Measurements from ENCODE around the gene AQP2. TPM values are rescaled to one million over a fixed set of nuclear protein-coding genes. Genes with fewer than 3 reads are reported as not detected.

Gene AQP2
- total RNA-seq, 1 experiment from 2014 or later, result not detected

- CTCF ChIA-PET, result no interaction called here
- no peak for DNase-seq
- no TSS peak for BruUV-seq (replicated peaks)
- no peak overlapping the region for H3K4me3 Mint-ChIP-seq (ENCODE audit: low read depth, unreplicated experiment)
- H3K27me3 Mint-ChIP-seq (ENCODE audit: unreplicated experiment), result peaks cover 34% of the 10 kb centered on the region
- H3K9me3 Mint-ChIP-seq (ENCODE audit: low read depth, unreplicated experiment), result no peaks in the 10 kb centered on the region
- intact Hi-C loops (cut with micrococcal nuclease; ENCODE audit: unreplicated experiment), result no loop called here
- no peak overlapping the region for H3K27ac Mint-ChIP-seq (ENCODE audit: unreplicated experiment)
- H3K4me1 Mint-ChIP-seq (ENCODE audit: low read depth, unreplicated experiment), result peaks cover 14% of the 10 kb centered on the region
- no peak for TF ChIP-seq CTCF (IDR thresholded peaks at IDR 0.05; ENCODE audit: unreplicated experiment)
- no peaks in the 10 kb centered on the region for H3K36me3 Mint-ChIP-seq (ENCODE audit: insufficient read depth, unreplicated experiment)
Measured at GRCh38 chr12:49902399-49903350, 47.9 kb upstream of the AQP2 start.

GRCh38 chr12:49903351-49903699 lies 47.2 kb upstream of the AQP2 start:
- no peak overlapping the region for H3K27ac Mint-ChIP-seq (ENCODE audit: unreplicated experiment)
- intact Hi-C loops (cut with micrococcal nuclease; ENCODE audit: unreplicated experiment), result no loop called here
- no peaks in the 10 kb centered on the region for H3K9me3 Mint-ChIP-seq (ENCODE audit: low read depth, unreplicated experiment)
- no peak overlapping the region for H3K4me3 Mint-ChIP-seq (ENCODE audit: low read depth, unreplicated experiment)
- no TSS peak for BruUV-seq (replicated peaks)
- no peak for DNase-seq
- peaks cover 28% of the 10 kb centered on the region for H3K27me3 Mint-ChIP-seq (ENCODE audit: unreplicated experiment)
- peaks cover 14% of the 10 kb centered on the region for H3K4me1 Mint-ChIP-seq (ENCODE audit: low read depth, unreplicated experiment)
- CTCF ChIA-PET, result no interaction called here
- no peaks in the 10 kb centered on the region for H3K36me3 Mint-ChIP-seq (ENCODE audit: insufficient read depth, unreplicated experiment)
- no peak for TF ChIP-seq CTCF (IDR thresholded peaks at IDR 0.05; ENCODE audit: unreplicated experiment)

GRCh38 chr12:49903700-49904423 lies 46.7 kb upstream of the AQP2 start, which contains the start of gene FAIM2:
Gene FAIM2, minus strand, starts transcription at chr12:49903900. Its CDS starts 108 bp downstream, at chr12:49903792.
- H3K27me3 Mint-ChIP-seq (ENCODE audit: unreplicated experiment), result peaks cover 22% of the 10 kb centered on the region
- no peak for TF ChIP-seq CTCF (IDR thresholded peaks at IDR 0.05; ENCODE audit: unreplicated experiment)
- no peaks in the 10 kb centered on the region for H3K9me3 Mint-ChIP-seq (ENCODE audit: low read depth, unreplicated experiment)
- no TSS peak for BruUV-seq (replicated peaks)
- H3K27ac Mint-ChIP-seq (ENCODE audit: unreplicated experiment), result no peak within 1 kb of the TSS
- CTCF ChIA-PET, result no interaction called here
- peaks cover 1% of the 10 kb centered on the region for H3K36me3 Mint-ChIP-seq (ENCODE audit: insufficient read depth, unreplicated experiment)
- DNase-seq, result no peak
- intact Hi-C loops (cut with micrococcal nuclease; ENCODE audit: unreplicated experiment), result no loop called here
- H3K4me3 Mint-ChIP-seq (ENCODE audit: low read depth, unreplicated experiment), result no peak within 1 kb of the TSS
- H3K4me1 Mint-ChIP-seq (ENCODE audit: low read depth, unreplicated experiment), result peaks cover 17% of the 10 kb centered on the region

GRCh38 chr12:49904601-49905000 lies 45.9 kb upstream of the AQP2 start:
- Mint-ChIP-seq H3K4me3 (ENCODE audit: low read depth, unreplicated experiment) (no peak overlapping the region), H3K36me3 (ENCODE audit: insufficient read depth, unreplicated experiment) (peaks cover 4% of the 10 kb centered on the region), H3K27ac (ENCODE audit: unreplicated experiment) (no peak overlapping the region), H3K9me3 (ENCODE audit: low read depth, unreplicated experiment) (no peaks in the 10 kb centered on the region), H3K27me3 (ENCODE audit: unreplicated experiment) (peaks cover 16% of the 10 kb centered on the region), H3K4me1 (ENCODE audit: low read depth, unreplicated experiment) (peaks cover 24% of the 10 kb centered on the region)
- TF ChIP-seq CTCF (IDR thresholded peaks at IDR 0.05; ENCODE audit: unreplicated experiment), result no peak
- CTCF ChIA-PET, result no interaction called here
- intact Hi-C loops (cut with micrococcal nuclease; ENCODE audit: unreplicated experiment), result no loop called here
- DNase-seq, result no peak
- no TSS peak for BruUV-seq (replicated peaks)

All from Calu3 (cell line).